GM10248 (cell line): Measurements from ENCODE around the gene C1RL.

Source experiments
- CTCF ChIA-PET: fragments of 300-600 bp; sonication (Branson Sonifier 250); formaldehyde crosslinking; extraction: SDS; loops from one replicate; lab custom pipeline; 2021; ENCODE audit warnings: antibody characterized with exemption; lab: Yijun Ruan, JAX
- POLR2A ChIA-PET: fragments of 350-650 bp; sonication (Branson Sonifier 250); formaldehyde crosslinking; extraction: SDS; loops from one replicate; lab custom pipeline; 2020; ENCODE audit warnings: antibody characterized with exemption; lab: Yijun Ruan, JAX
- DNase-seq: peaks from one replicate; pipeline ENCODE4 v3.0.0; 2012; ENCODE audit errors: extremely low spot score
- CTCF ChIP-seq: IDR thresholded peaks from 2 replicates; pipeline ENCODE4 v1.5.1; 2012; ENCODE audit warnings: mild to moderate bottlenecking, low read depth; ENCODE audit errors: extremely low read depth, missing control alignments, control extremely low read depth

The C1RL gene

GRCh38 chr12:7154042-7154441 lies 45.0 kb upstream of the C1RL start:
- DNase-seq: no peak
- no peak for TF ChIP-seq CTCF
- ChIA-PET CTCF (interaction anchor here (0.8 to 3.0 kb wide), 8 partner anchors 8 to 44 kb away, joined by 3 to 17 read pairs (median 4); no protein-coding TSS in a partner anchor), POLR2A (no interaction called here)

- no peak for TF ChIP-seq CTCF
- DNase-seq: no peak
- POLR2A ChIA-PET: no interaction called here
- CTCF ChIA-PET: interaction anchor here (1.2 to 1.8 kb wide), 4 partner anchors 8 to 40 kb away, joined by 3 to 11 read pairs (median 4); no protein-coding TSS in a partner anchor
These were observed 43.8 kb upstream of the C1RL start for GRCh38 chr12:7152818-7153217.

GRCh38 chr12:7151532-7151931 lies 42.5 kb upstream of the C1RL start:
- no peak for TF ChIP-seq CTCF
- DNase-seq: no peak
- POLR2A ChIA-PET: no interaction called here
- CTCF ChIA-PET: interaction anchor here (1.4 kb wide), 1 partner anchor 9 kb away, joined by 3 read pairs; no protein-coding TSS in a partner anchor

- TF ChIP-seq CTCF: no peak
- DNase-seq: no peak
- ChIA-PET POLR2A (no interaction called here), CTCF (interaction anchor here (0.8 to 1.4 kb wide), 3 partner anchors 9 to 43 kb away, joined by 3 read pairs; no protein-coding TSS in a partner anchor)
These were observed 41.8 kb upstream of the C1RL start for GRCh38 chr12:7150841-7151240.

- TF ChIP-seq CTCF: no peak
- CTCF ChIA-PET: interaction anchor here (0.8 to 1.4 kb wide), 3 partner anchors 8 to 42 kb away, joined by 3 read pairs; no protein-coding TSS in a partner anchor
- POLR2A ChIA-PET: no interaction called here
- DNase-seq: no peak
These were observed 41.3 kb upstream of the C1RL start for GRCh38 chr12:7150356-7150755.

- POLR2A ChIA-PET: no interaction called here
- CTCF ChIA-PET: interaction anchor here (0.5 to 1.7 kb wide), 2 partner anchors 34 to 394 kb away, joined by 3 to 5 read pairs; partner anchors contain the start of gene MLF2
- no peak for TF ChIP-seq CTCF
These were observed 37.9 kb upstream of the C1RL start for GRCh38 chr12:7146906-7147305.

GRCh38 chr12:7146228-7146627 lies 37.2 kb upstream of the C1RL start:
- POLR2A ChIA-PET: no interaction called here
- CTCF ChIA-PET: interaction anchor here (1.1 to 2.6 kb wide), 6 partner anchors 9 to 222 kb away, joined by 3 to 17 read pairs (median 4); no protein-coding TSS in a partner anchor
- TF ChIP-seq CTCF: no peak
- no peak for DNase-seq

More at GRCh38 chr12:7146906-7147305, 37.9 kb upstream of the C1RL start:
- DNase-seq: no peak
